SK-N-SH treated with all-trans-retinoic acid at 6 μM for 48 hours (cell line): ENCODE results near the gene PRR11.

Experiments
- ATAC-seq: fragments of 200-7000 bp; cut with Tn5 transposase; 3 replicates; pipeline ENCODE4 v1.9.1; 2020; ENCODE audit warnings: mild to moderate bottlenecking, moderate library complexity
- ARNTL ChIP-seq: fragments of 450-650 bp; formaldehyde crosslinking; IDR thresholded peaks from 2 replicates; pipeline ENCODE4 v1.5.0; 2020; ENCODE audit warnings: low read depth, mild to moderate bottlenecking, moderate library complexity, borderline replicate concordance
- BACH2 ChIP-seq: fragments of 250-450 bp; sonication (Bioruptor Pico); IDR thresholded peaks from 2 replicates; pipeline ENCODE4 v1.9.0; 2021; ENCODE audit warnings: mild to moderate bottlenecking, borderline replicate concordance
- CSDC2 ChIP-seq: fragments of 250-450 bp; sonication (Bioruptor Pico); IDR thresholded peaks from 2 replicates; pipeline ENCODE4 v1.5.0; 2020; ENCODE audit warnings: mild to moderate bottlenecking, moderate library complexity
- ESRRG ChIP-seq: fragments of 250-450 bp; sonication (Bioruptor Pico); IDR thresholded peaks from 2 replicates; pipeline ENCODE4 v1.6.1; 2021; ENCODE audit warnings: mild to moderate bottlenecking
- GLIS3 ChIP-seq: fragments of 250-450 bp; sonication (Bioruptor Pico); IDR thresholded peaks from 2 replicates; pipeline ENCODE4 v1.5.0; 2020; ENCODE audit warnings: mild to moderate bottlenecking, moderate library complexity
- ISL1 ChIP-seq: fragments of 250-450 bp; sonication (Bioruptor Pico); IDR thresholded peaks from 2 replicates; pipeline ENCODE4 v2.1.2; 2022; ENCODE audit warnings: mild to moderate bottlenecking, moderate library complexity
- OSR1 ChIP-seq: fragments of 250-450 bp; sonication (Bioruptor Pico); IDR thresholded peaks from 2 replicates; pipeline ENCODE4 v1.8.0; 2022; ENCODE audit warnings: moderate library complexity, mild to moderate bottlenecking, inconsistent platforms
- PPARA ChIP-seq: fragments of 250-450 bp; sonication (Bioruptor Pico); IDR thresholded peaks from 2 replicates; pipeline ENCODE4 v1.5.0; 2020; ENCODE audit warnings: mild to moderate bottlenecking, borderline replicate concordance
- RARB ChIP-seq: fragments of 250-450 bp; sonication (Bioruptor Pico); IDR thresholded peaks from 2 replicates; pipeline ENCODE4 v1.8.0; 2021; ENCODE audit warnings: mild to moderate bottlenecking, moderate library complexity
- SNAI2 ChIP-seq: fragments of 250-450 bp; sonication (Bioruptor Pico); IDR thresholded peaks from 2 replicates; pipeline ENCODE4 v1.5.0; 2020; ENCODE audit warnings: mild to moderate bottlenecking, moderate library complexity
- TCF4 ChIP-seq: fragments of 250-450 bp; sonication (Bioruptor Pico); IDR thresholded peaks from 2 replicates; pipeline ENCODE4 v1.8.0; 2021; ENCODE audit warnings: mild to moderate bottlenecking, moderate library complexity, borderline replicate concordance
- TOX ChIP-seq: fragments of 250-450 bp; sonication (Bioruptor Pico); IDR thresholded peaks from 2 replicates; pipeline ENCODE4 v1.8.0; 2021; ENCODE audit warnings: mild to moderate bottlenecking, moderate library complexity, borderline replicate concordance
- ZC3H10 ChIP-seq: fragments of 250-450 bp; sonication (Bioruptor Pico); IDR thresholded peaks from 2 replicates; pipeline ENCODE4 v1.5.1; 2021; ENCODE audit warnings: mild to moderate bottlenecking, moderate library complexity
- ZFP3 ChIP-seq: fragments of 250-450 bp; sonication (Bioruptor Pico); IDR thresholded peaks from 2 replicates; pipeline ENCODE4 v1.5.0; 2020; ENCODE audit warnings: mild to moderate bottlenecking, moderate library complexity
- ZFP30 ChIP-seq: fragments of 450-650 bp; formaldehyde crosslinking; IDR thresholded peaks from 2 replicates; pipeline ENCODE4 v1.5.0; 2022; ENCODE audit warnings: mild to moderate bottlenecking, moderate library complexity
- ZNF565 ChIP-seq: fragments of 450-650 bp; formaldehyde crosslinking; conservative IDR thresholded peaks from 2 replicates; pipeline ENCODE4 v1.5.0; 2020; ENCODE audit warnings: low read depth, mild to moderate bottlenecking, moderate library complexity
- ZNF70 ChIP-seq: fragments of 450-650 bp; formaldehyde crosslinking; IDR thresholded peaks from 2 replicates; pipeline ENCODE4 v1.5.0; 2020; ENCODE audit warnings: mild to moderate bottlenecking, moderate library complexity
- ZNF8 ChIP-seq: fragments of 450-650 bp; formaldehyde crosslinking; IDR thresholded peaks from 2 replicates; pipeline ENCODE4 v1.5.0; 2020; ENCODE audit warnings: mild to moderate bottlenecking, moderate library complexity
- TF ChIP-seq, protein P1 (sequence below): fragments of 250-450 bp; sonication (Bioruptor Pico); IDR thresholded peaks from 2 replicates; pipeline ENCODE4 v1.8.0; 2021; ENCODE audit warnings: low read depth, mild to moderate bottlenecking, moderate library complexity, borderline replicate concordance
- TF ChIP-seq, protein P2 (sequence below): fragments of 250-450 bp; sonication (Bioruptor Pico); IDR thresholded peaks from 2 replicates; pipeline ENCODE4 v1.5.0; 2020; ENCODE audit warnings: mild to moderate bottlenecking, moderate library complexity
- TF ChIP-seq, protein P3 (sequence below): fragments of 250-450 bp; sonication (Bioruptor Pico); IDR thresholded peaks from 2 replicates; pipeline ENCODE4 v1.5.1; 2020; ENCODE audit warnings: low read depth, mild to moderate bottlenecking, moderate library complexity
- TF ChIP-seq, protein P4 (sequence below): fragments of 250-450 bp; sonication (Bioruptor Pico); IDR thresholded peaks from 2 replicates; pipeline ENCODE4 v1.8.0; 2020; ENCODE audit warnings: mild to moderate bottlenecking, moderate library complexity, borderline replicate concordance

PRR11 gene

DNA sequence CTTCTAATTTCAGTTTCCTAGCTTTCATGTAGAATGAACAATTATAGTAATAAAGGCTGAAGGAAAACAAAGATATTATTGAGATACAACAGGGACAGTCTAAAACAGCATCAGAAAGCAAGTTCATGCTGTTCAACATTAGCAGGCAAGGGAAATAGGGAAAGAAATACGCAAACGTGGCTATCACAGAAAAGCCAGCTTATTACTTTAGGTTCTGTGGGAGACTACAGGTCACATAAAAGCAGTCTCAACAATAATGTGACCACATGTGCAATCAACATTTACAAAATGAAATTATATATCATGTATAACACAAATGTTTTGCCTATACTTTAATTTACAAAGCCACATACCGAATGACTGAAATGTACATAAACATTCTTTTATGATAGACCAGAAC lies 44.0 kb upstream of the PRR11 start:
- no peak for ATAC-seq
- TF ChIP-seq ZFP30 (CRISPR knock-in tag) (no peak), OSR1 (CRISPR knock-in tag) (no peak), ESRRG (CRISPR knock-in tag) (no peak), ZNF8 (no peak), ZNF70 (CRISPR knock-in tag) (no peak), SNAI2 (CRISPR knock-in tag) (no peak), ZC3H10 (CRISPR knock-in tag) (no peak), TCF4 (CRISPR knock-in tag) (no peak), ZFP3 (CRISPR knock-in tag) (no peak), ISL1 (no peak), CSDC2 (no peak), PPARA (CRISPR knock-in tag) (no peak), TOX (CRISPR knock-in tag) (no peak), ZNF565 (CRISPR knock-in tag) (no peak), BACH2 (no peak), RARB (CRISPR knock-in tag) (no peak), ARNTL (CRISPR knock-in tag) (no peak)
- TF ChIP-seq, protein P1, sequence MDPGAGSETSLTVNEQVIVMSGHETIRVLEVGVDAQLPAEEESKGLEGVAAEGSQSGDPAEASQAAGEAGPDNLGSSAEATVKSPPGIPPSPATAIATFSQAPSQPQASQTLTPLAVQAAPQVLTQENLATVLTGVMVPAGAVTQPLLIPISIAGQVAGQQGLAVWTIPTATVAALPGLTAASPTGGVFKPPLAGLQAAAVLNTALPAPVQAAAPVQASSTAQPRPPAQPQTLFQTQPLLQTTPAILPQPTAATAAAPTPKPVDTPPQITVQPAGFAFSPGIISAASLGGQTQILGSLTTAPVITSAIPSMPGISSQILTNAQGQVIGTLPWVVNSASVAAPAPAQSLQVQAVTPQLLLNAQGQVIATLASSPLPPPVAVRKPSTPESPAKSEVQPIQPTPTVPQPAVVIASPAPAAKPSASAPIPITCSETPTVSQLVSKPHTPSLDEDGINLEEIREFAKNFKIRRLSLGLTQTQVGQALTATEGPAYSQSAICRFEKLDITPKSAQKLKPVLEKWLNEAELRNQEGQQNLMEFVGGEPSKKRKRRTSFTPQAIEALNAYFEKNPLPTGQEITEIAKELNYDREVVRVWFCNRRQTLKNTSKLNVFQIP (CRISPR knock-in tag) = no peak
- TF ChIP-seq, protein P2, sequence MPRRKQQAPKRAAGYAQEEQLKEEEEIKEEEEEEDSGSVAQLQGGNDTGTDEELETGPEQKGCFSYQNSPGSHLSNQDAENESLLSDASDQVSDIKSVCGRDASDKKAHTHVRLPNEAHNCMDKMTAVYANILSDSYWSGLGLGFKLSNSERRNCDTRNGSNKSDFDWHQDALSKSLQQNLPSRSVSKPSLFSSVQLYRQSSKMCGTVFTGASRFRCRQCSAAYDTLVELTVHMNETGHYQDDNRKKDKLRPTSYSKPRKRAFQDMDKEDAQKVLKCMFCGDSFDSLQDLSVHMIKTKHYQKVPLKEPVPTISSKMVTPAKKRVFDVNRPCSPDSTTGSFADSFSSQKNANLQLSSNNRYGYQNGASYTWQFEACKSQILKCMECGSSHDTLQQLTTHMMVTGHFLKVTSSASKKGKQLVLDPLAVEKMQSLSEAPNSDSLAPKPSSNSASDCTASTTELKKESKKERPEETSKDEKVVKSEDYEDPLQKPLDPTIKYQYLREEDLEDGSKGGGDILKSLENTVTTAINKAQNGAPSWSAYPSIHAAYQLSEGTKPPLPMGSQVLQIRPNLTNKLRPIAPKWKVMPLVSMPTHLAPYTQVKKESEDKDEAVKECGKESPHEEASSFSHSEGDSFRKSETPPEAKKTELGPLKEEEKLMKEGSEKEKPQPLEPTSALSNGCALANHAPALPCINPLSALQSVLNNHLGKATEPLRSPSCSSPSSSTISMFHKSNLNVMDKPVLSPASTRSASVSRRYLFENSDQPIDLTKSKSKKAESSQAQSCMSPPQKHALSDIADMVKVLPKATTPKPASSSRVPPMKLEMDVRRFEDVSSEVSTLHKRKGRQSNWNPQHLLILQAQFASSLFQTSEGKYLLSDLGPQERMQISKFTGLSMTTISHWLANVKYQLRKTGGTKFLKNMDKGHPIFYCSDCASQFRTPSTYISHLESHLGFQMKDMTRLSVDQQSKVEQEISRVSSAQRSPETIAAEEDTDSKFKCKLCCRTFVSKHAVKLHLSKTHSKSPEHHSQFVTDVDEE = no peak

DNA sequence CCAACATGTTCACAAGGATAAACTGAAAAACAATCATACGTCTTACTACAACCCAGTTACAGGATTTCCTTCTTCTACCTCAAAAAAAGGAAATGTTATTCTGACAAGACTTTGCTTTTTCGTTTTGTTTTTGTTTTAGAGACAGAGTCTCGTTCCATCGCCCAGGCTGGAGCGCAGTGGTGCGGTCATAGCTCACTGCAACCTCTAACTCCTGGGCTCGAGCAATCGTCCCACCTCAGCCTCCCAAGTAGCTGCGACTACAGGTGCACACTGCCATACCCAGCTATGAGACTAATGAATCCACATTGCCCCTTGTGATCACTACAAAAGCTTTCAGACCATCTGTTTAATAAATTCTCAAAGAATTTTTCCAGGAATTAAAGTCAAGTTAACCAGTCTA lies 40.1 kb upstream of the PRR11 start:
- ATAC-seq = no peak
- TF ChIP-seq SNAI2 (CRISPR knock-in tag) (no peak), CSDC2 (no peak), ARNTL (CRISPR knock-in tag) (no peak), BACH2 (no peak), ZNF8 (no peak), PPARA (CRISPR knock-in tag) (no peak), ZFP3 (CRISPR knock-in tag) (no peak), GLIS3 (CRISPR knock-in tag) (no peak), TCF4 (CRISPR knock-in tag) (no peak), ISL1 (no peak), TOX (CRISPR knock-in tag) (no peak), OSR1 (CRISPR knock-in tag) (no peak), ZFP30 (CRISPR knock-in tag) (no peak), ZNF565 (CRISPR knock-in tag) (no peak), ZC3H10 (CRISPR knock-in tag) (no peak)
- TF ChIP-seq, protein P1 (CRISPR knock-in tag) = no peak
- TF ChIP-seq, protein P2 = no peak
- TF ChIP-seq, protein P3, sequence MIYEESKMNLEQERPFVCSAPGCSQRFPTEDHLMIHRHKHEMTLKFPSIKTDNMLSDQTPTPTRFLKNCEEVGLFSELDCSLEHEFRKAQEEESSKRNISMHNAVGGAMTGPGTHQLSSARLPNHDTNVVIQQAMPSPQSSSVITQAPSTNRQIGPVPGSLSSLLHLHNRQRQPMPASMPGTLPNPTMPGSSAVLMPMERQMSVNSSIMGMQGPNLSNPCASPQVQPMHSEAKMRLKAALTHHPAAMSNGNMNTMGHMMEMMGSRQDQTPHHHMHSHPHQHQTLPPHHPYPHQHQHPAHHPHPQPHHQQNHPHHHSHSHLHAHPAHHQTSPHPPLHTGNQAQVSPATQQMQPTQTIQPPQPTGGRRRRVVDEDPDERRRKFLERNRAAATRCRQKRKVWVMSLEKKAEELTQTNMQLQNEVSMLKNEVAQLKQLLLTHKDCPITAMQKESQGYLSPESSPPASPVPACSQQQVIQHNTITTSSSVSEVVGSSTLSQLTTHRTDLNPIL = no peak
- TF ChIP-seq, protein P4, sequence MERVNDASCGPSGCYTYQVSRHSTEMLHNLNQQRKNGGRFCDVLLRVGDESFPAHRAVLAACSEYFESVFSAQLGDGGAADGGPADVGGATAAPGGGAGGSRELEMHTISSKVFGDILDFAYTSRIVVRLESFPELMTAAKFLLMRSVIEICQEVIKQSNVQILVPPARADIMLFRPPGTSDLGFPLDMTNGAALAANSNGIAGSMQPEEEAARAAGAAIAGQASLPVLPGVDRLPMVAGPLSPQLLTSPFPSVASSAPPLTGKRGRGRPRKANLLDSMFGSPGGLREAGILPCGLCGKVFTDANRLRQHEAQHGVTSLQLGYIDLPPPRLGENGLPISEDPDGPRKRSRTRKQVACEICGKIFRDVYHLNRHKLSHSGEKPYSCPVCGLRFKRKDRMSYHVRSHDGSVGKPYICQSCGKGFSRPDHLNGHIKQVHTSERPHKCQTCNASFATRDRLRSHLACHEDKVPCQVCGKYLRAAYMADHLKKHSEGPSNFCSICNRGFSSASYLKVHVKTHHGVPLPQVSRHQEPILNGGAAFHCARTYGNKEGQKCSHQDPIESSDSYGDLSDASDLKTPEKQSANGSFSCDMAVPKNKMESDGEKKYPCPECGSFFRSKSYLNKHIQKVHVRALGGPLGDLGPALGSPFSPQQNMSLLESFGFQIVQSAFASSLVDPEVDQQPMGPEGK (CRISPR knock-in tag) = no peak
